ENCODE measurements around the gene DPY19L2. TPM values are rescaled to one million over a fixed set of nuclear protein-coding genes. Genes with fewer than 3 reads are reported as not detected.
"Not testable (repeated sequence)": the region's sequence is repeated elsewhere in the genome, so short reads cannot be mapped to it uniquely, and the experiment has no call there.

DPY19L2 gene
- total RNA-seq, 3 donors from 2014 or later, result 2.0 to 7.8 (median 2.2) TPM

GRCh38 chr12:63649517-63649916 is 18.8 kb downstream of the DPY19L2 start:
- DNase-seq; H3K4me1 ChIP-seq (ENCODE audit: low read depth); H3K9me3 ChIP-seq; ATAC-seq; intact Hi-C loops (cut with DNase I, micrococcal nuclease); H3K4me3 ChIP-seq; H3K36me3 ChIP-seq (ENCODE audit: low read depth): not testable (repeated sequence)

GRCh38 chr12:63643381-63644140 is 24.7 kb downstream of the DPY19L2 start:
- H3K4me3 ChIP-seq; ATAC-seq; intact Hi-C loops (cut with DNase I, micrococcal nuclease); H3K4me1 ChIP-seq (ENCODE audit: low read depth); DNase-seq; H3K9me3 ChIP-seq; H3K36me3 ChIP-seq (ENCODE audit: low read depth): not testable (repeated sequence)

GRCh38 chr12:63624258-63624657 is 44.0 kb downstream of the DPY19L2 start:
- DNase-seq; intact Hi-C loops (cut with DNase I, micrococcal nuclease); H3K9me3 ChIP-seq; H3K4me3 ChIP-seq; ATAC-seq; H3K36me3 ChIP-seq (ENCODE audit: low read depth); H3K4me1 ChIP-seq (ENCODE audit: low read depth): not testable (repeated sequence)

- H3K9me3 ChIP-seq; H3K36me3 ChIP-seq (ENCODE audit: low read depth); ATAC-seq; H3K4me3 ChIP-seq; H3K4me1 ChIP-seq (ENCODE audit: low read depth); DNase-seq; intact Hi-C loops (cut with DNase I, micrococcal nuclease): not testable (repeated sequence)
These were observed 52.7 kb downstream of the DPY19L2 start for GRCh38 chr12:63615544-63615943.

- H3K4me3 ChIP-seq; intact Hi-C loops (cut with DNase I, micrococcal nuclease); H3K9me3 ChIP-seq; ATAC-seq; DNase-seq; H3K4me1 ChIP-seq (ENCODE audit: low read depth); H3K36me3 ChIP-seq (ENCODE audit: low read depth): not testable (repeated sequence)
These were observed 57.0 kb downstream of the DPY19L2 start for GRCh38 chr12:63611285-63611684.

GRCh38 chr12:63609281-63609680 is 59.0 kb downstream of the DPY19L2 start:
- ATAC-seq; H3K4me1 ChIP-seq (ENCODE audit: low read depth); DNase-seq; intact Hi-C loops (cut with DNase I, micrococcal nuclease); H3K9me3 ChIP-seq; H3K4me3 ChIP-seq; H3K36me3 ChIP-seq (ENCODE audit: low read depth): not testable (repeated sequence)

GRCh38 chr12:63604985-63605384 is 63.3 kb downstream of the DPY19L2 start:
- DNase-seq; H3K4me1 ChIP-seq (ENCODE audit: low read depth); H3K4me3 ChIP-seq; H3K9me3 ChIP-seq; H3K36me3 ChIP-seq (ENCODE audit: low read depth); ATAC-seq; intact Hi-C loops (cut with DNase I, micrococcal nuclease): not testable (repeated sequence)

- H3K9me3 ChIP-seq; ATAC-seq; H3K36me3 ChIP-seq (ENCODE audit: low read depth); DNase-seq; H3K4me3 ChIP-seq; intact Hi-C loops (cut with DNase I, micrococcal nuclease); H3K4me1 ChIP-seq (ENCODE audit: low read depth): not testable (repeated sequence)
These were observed 73.5 kb downstream of the DPY19L2 start for GRCh38 chr12:63594828-63595227.

- H3K4me3 ChIP-seq; DNase-seq; H3K36me3 ChIP-seq (ENCODE audit: low read depth); H3K9me3 ChIP-seq; intact Hi-C loops (cut with DNase I, micrococcal nuclease); ATAC-seq; H3K4me1 ChIP-seq (ENCODE audit: low read depth): not testable (repeated sequence)
These were observed 83.9 kb downstream of the DPY19L2 start for GRCh38 chr12:63584426-63584825.

- H3K9me3 ChIP-seq; DNase-seq; H3K36me3 ChIP-seq (ENCODE audit: low read depth); intact Hi-C loops (cut with DNase I, micrococcal nuclease); H3K4me3 ChIP-seq; ATAC-seq; H3K4me1 ChIP-seq (ENCODE audit: low read depth): not testable (repeated sequence)
These were observed 85.0 kb downstream of the DPY19L2 start for GRCh38 chr12:63583289-63583688.

GRCh38 chr12:63577631-63578030 is 90.7 kb downstream of the DPY19L2 start:
- not testable (repeated sequence) for ATAC-seq

GRCh38 chr12:63572038-63572437 is 96.3 kb downstream of the DPY19L2 start:
- H3K36me3 ChIP-seq (ENCODE audit: low read depth); ATAC-seq; H3K4me3 ChIP-seq; intact Hi-C loops (cut with DNase I, micrococcal nuclease); DNase-seq; H3K9me3 ChIP-seq; H3K4me1 ChIP-seq (ENCODE audit: low read depth): not testable (repeated sequence)

More at GRCh38 chr12:63577631-63578030, 90.7 kb downstream of the DPY19L2 start:
- DNase-seq; intact Hi-C loops (cut with DNase I, micrococcal nuclease); H3K9me3 ChIP-seq; H3K36me3 ChIP-seq (ENCODE audit: low read depth); H3K4me3 ChIP-seq; H3K4me1 ChIP-seq (ENCODE audit: low read depth): not testable (repeated sequence)

- H3K4me1 ChIP-seq (ENCODE audit: low read depth); H3K36me3 ChIP-seq (ENCODE audit: low read depth); H3K9me3 ChIP-seq; ATAC-seq; H3K4me3 ChIP-seq; intact Hi-C loops (cut with DNase I, micrococcal nuclease); DNase-seq: not testable (repeated sequence)
These were observed 109.8 kb downstream of the DPY19L2 start for GRCh38 chr12:63558445-63558844.

GRCh38 chr12:63551397-63551796 is 116.9 kb downstream of the DPY19L2 start:
- intact Hi-C loops (cut with DNase I, micrococcal nuclease); H3K4me3 ChIP-seq; DNase-seq; H3K36me3 ChIP-seq (ENCODE audit: low read depth); H3K9me3 ChIP-seq; ATAC-seq; H3K4me1 ChIP-seq (ENCODE audit: low read depth): not testable (repeated sequence)

GRCh38 chr12:63549034-63549433 is 119.3 kb downstream of the DPY19L2 start:
- H3K4me1 ChIP-seq (ENCODE audit: low read depth); DNase-seq; intact Hi-C loops (cut with DNase I, micrococcal nuclease); H3K9me3 ChIP-seq; H3K4me3 ChIP-seq; H3K36me3 ChIP-seq (ENCODE audit: low read depth); ATAC-seq: not testable (repeated sequence)
